Skeletal muscle tissue (tissue), 4 donors: ENCODE data around the gene ANP32E. TPM values are rescaled to one million over a fixed set of nuclear protein-coding genes. Genes with fewer than 3 reads are reported as not detected.

Experiments
- H3K27ac ChIP-seq: one replicate; pipeline ENCODE4 v1.7.0; 2013; ENCODE audit warnings: mild to moderate bottlenecking, low read depth, low read length, inconsistent platforms
- H3K27me3 ChIP-seq, 3 donors: one replicate each; pipeline ENCODE4 v1.7.0; 2013; ENCODE audit warnings: low read length in 3 of 3; ENCODE audit not compliant: control insufficient read depth in 3 of 3, insufficient read depth in 3 of 3
- H3K36me3 ChIP-seq, 3 donors: one replicate each; pipeline ENCODE4 v1.7.0; 2013; ENCODE audit warnings: low read length in 3 of 3; ENCODE audit not compliant: control insufficient read depth in 3 of 3, insufficient read depth in 3 of 3
- H3K4me1 ChIP-seq, 3 donors: one replicate each; pipeline ENCODE4 v1.7.0; 2013; ENCODE audit warnings: low read length in 3 of 3, mild to moderate bottlenecking in 3 of 3; ENCODE audit not compliant: control insufficient read depth in 3 of 3, insufficient read depth in 3 of 3
- H3K4me3 ChIP-seq, 3 donors: one replicate each; pipeline ENCODE4 v1.7.0; 2013; ENCODE audit warnings: low read length in 3 of 3
- H3K9ac ChIP-seq, 3 donors: one replicate each; pipeline ENCODE4 v1.7.0; 2013; ENCODE audit warnings: low read length in 3 of 3, mild to moderate bottlenecking in 3 of 3, moderate library complexity in 2 of 3, low read depth in 1 of 3
- H3K9me3 ChIP-seq, 3 donors: one replicate each; pipeline ENCODE4 v1.7.0; 2013; ENCODE audit warnings: low read length in 3 of 3; ENCODE audit not compliant: control insufficient read depth in 3 of 3
- total RNA-seq: library from RNA; depleted of rRNA; stranded (reverse); fragments of >200 nt; gene quantifications from one replicate; pipeline ENCODE4 v1.2.3, GENCODE V29; 2014
- donor health status: Osteomylitis.

The ANP32E gene
- total RNA-seq = 18.8 TPM

DNA sequence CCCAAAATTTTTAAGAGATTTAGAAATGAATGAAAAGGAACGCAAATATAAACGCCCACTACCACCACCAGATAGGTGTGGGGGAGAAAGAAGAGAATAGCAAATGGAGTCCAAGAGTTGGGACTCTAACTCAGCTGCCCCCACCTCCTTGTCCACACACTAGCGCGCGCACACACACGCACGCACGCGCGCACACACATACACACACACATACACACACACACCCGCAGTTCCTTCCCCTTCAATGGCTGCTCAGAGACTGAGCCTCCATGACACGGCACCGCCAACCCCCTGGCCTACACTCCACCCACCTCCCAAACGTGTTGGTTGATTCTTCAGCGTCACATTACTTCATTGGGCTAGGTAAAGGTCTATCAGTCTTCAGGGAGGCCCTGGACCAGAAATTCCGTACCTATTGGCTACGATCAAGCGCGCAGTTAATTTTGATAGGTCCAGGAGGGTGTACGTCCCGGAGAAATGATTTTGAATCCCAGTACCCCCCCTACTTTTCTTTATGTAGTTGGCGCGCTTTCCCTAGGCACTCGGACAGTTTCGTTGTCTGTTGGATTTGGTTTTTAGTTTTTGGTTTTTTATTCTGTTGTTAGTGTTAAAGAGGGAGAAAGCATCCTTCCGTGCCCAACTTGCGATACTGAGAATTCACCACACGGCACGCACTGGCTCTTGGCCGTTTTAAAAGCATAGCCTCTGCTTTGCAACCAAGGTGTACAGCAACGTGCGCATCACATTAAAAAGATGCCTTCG is at the start of gene ANP32E:
Gene ANP32E (minus strand): TSS at position 261 of the 762 bp plus-strand sequence. CDS start 326 bp downstream, outside the sequence.
- H3K4me1 ChIP-seq = peaks cover 7 to 13% (median 10%) of the 10 kb centered on the region in 3 donors
- peak within 1 kb of the TSS; percentile 99 for H3K27ac ChIP-seq
- H3K36me3 ChIP-seq = peaks cover 0 to 4% (median 3%) of the 10 kb centered on the region in 3 donors
- no peaks in the 10 kb centered on the region for H3K27me3 ChIP-seq
- H3K4me3 ChIP-seq = peak within 1 kb of the TSS; percentile 80 to 95 (median 87)
- H3K9me3 ChIP-seq = no peaks in the 10 kb centered on the region
- peak within 1 kb of the TSS; percentile 85 to 98 (median 97) for H3K9ac ChIP-seq

- peak overlapping the region; percentile 97 for H3K27ac ChIP-seq
- H3K4me1 ChIP-seq = peaks cover 21 to 29% (median 22%) of the 10 kb centered on the region in 3 donors
- H3K9ac ChIP-seq = peak overlapping the region; percentile 83 to 93 (median 92)
- peaks cover 20 to 36% (median 22%) of the 10 kb centered on the region in 3 donors for H3K36me3 ChIP-seq
- H3K4me3 ChIP-seq = peak overlapping the region; percentile 91 to 94 (median 92)
- no peaks in the 10 kb centered on the region for H3K9me3 ChIP-seq
- no peaks in the 10 kb centered on the region for H3K27me3 ChIP-seq
Measured at GRCh38 chr1:150283260-150283659, 47.3 kb upstream of the ANP32E start.

- H3K9ac ChIP-seq = peak overlapping the region; percentile 83 to 93 (median 92)
- peak overlapping the region; percentile 97 for H3K27ac ChIP-seq
- H3K4me1 ChIP-seq = peaks cover 21 to 29% (median 22%) of the 10 kb centered on the region in 3 donors
- no peaks in the 10 kb centered on the region for H3K27me3 ChIP-seq
- H3K36me3 ChIP-seq = peaks cover 17 to 35% (median 22%) of the 10 kb centered on the region in 3 donors
- peak overlapping the region; percentile 91 to 94 (median 92) for H3K4me3 ChIP-seq
- no peaks in the 10 kb centered on the region for H3K9me3 ChIP-seq
Measured at GRCh38 chr1:150282558-150282958, 46.6 kb upstream of the ANP32E start.

DNA sequence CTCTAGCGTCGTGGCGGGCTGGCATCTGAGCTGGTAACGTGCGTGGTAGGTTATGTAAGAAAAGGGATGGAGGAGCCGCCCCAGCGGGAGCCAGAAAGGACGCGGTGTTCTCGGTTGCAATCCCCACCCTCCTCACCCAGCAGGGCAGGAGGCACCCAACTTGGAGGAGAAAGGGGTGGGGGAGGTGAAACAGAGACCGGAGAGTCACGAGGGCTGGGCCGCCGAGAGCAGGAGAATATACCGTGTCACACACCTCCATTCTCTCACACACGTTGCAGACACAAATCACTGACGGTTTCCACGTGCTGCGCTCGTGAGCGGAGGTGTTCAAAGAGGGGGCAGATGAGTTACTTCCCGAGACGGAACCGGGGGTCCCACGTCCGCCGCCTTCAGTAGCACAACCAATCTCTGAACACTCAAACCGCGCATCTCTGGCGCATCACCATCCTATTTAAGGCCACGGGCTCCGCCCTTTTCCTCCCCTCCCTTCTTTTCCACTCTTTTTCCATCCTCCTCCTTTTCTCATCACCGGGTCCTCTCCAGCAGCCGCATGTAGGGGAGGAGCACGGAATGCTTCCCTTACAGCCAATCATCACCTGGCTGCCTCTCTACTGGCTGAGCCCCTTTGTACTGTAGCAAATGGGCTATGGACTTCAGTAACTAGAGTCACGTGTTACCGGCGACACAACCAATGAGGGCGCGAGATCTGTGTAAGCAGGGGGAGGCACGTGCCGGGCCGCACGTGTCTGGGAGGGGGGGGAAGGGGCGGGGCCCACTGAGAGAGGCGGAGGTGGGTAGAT is 46.0 kb upstream of the ANP32E start, which contains the start of gene CIART:
Gene CIART (plus strand): TSS at position 797 of the 800 bp plus-strand sequence. CDS start 714 bp downstream, outside the sequence.
- Histone ChIP-seq H3K4me3 (peak within 1 kb of the TSS; percentile 91 to 94 (median 92)), H3K27ac (peak within 1 kb of the TSS; percentile 97), H3K9me3 (no peaks in the 10 kb centered on the region), H3K36me3 (peaks cover 15 to 29% (median 18%) of the 10 kb centered on the region in 3 donors), H3K4me1 (peaks cover 21 to 29% (median 22%) of the 10 kb centered on the region in 3 donors), H3K9ac (peak within 1 kb of the TSS; percentile 90 to 93 (median 92)), H3K27me3 (no peaks in the 10 kb centered on the region)

GRCh38 chr1:150281221-150281757 is 45.4 kb upstream of the ANP32E start:
- Histone ChIP-seq H3K9ac (peak overlapping the region; percentile 85 to 90 (median 90)), H3K4me1 (peaks cover 21 to 29% (median 22%) of the 10 kb centered on the region in 3 donors), H3K27ac (peak overlapping the region; percentile 97), H3K4me3 (peak overlapping the region; percentile 85 to 94 (median 86)), H3K36me3 (peaks cover 11 to 23% (median 12%) of the 10 kb centered on the region in 3 donors), H3K27me3 (no peaks in the 10 kb centered on the region), H3K9me3 (no peaks in the 10 kb centered on the region)

- Histone ChIP-seq H3K9ac (peak overlapping the region in 2 of 3 donors; percentile 28 to 90), H3K4me1 (peaks cover 21 to 29% (median 22%) of the 10 kb centered on the region in 3 donors), H3K4me3 (no peak overlapping the region), H3K27ac (peak overlapping the region; percentile 97), H3K9me3 (no peaks in the 10 kb centered on the region), H3K36me3 (peaks cover 9 to 17% (median 9%) of the 10 kb centered on the region in 3 donors), H3K27me3 (no peaks in the 10 kb centered on the region)
Measured at GRCh38 chr1:150280138-150280707, 44.3 kb upstream of the ANP32E start.

GRCh38 chr1:150273311-150273710 is 37.4 kb upstream of the ANP32E start:
- Histone ChIP-seq H3K36me3 (peaks cover 0 to 2% (median 2%) of the 10 kb centered on the region in 3 donors), H3K27ac (peak overlapping the region; percentile 21), H3K4me3 (peak overlapping the region in 1 of 3 donors; percentile 69), H3K9ac (peak overlapping the region in 1 of 3 donors; percentile 17), H3K27me3 (no peaks in the 10 kb centered on the region), H3K4me1 (peaks cover 6 to 24% (median 14%) of the 10 kb centered on the region in 3 donors), H3K9me3 (no peaks in the 10 kb centered on the region)

DNA sequence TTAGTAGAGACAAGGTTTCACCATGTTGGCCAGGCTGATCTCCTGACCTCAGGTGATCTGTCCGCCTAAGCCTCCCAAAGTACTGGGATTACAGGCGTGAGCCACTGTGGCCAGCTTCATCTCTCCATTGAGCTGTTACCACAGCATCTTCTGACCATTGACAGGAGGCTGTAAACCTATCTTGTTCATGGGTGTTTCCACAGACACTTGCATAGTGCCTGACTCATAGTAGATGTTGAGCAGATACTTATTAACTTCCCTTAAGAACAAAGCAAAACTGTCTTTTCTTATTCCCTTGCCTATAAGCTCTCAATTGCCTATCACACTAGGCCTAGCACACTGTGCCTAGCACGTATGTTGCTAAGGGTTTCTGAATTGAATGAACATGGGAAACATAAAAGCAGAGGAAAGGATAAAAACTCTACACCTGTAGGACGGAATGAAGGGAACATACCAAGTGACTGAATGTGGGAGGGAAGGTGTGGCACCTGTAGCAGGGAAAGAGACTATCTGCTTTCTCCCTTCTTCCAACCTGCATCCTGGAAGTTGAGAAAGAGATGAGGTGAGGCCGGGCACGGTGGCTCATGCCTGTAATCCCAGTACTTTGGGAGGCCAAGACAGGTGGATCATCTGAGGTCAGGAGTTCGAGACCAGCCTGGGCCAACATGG is 35.5 kb upstream of the ANP32E start:
- Histone ChIP-seq H3K9ac (no peak overlapping the region), H3K36me3 (peaks cover 9 to 11% (median 10%) of the 10 kb centered on the region in 3 donors), H3K27me3 (no peaks in the 10 kb centered on the region), H3K4me1 (peaks cover 19 to 35% (median 29%) of the 10 kb centered on the region in 3 donors), H3K9me3 (no peaks in the 10 kb centered on the region), H3K4me3 (no peak overlapping the region), H3K27ac (no peak overlapping the region)

GRCh38 chr1:150269451-150269850 is 33.5 kb upstream of the ANP32E start:
- Histone ChIP-seq H3K9me3 (no peaks in the 10 kb centered on the region), H3K4me3 (peak overlapping the region; percentile 78 to 93 (median 81)), H3K36me3 (peaks cover 21 to 26% (median 25%) of the 10 kb centered on the region in 3 donors), H3K27ac (peak overlapping the region; percentile 95), H3K27me3 (no peaks in the 10 kb centered on the region), H3K9ac (peak overlapping the region; percentile 73 to 99 (median 91)), H3K4me1 (peaks cover 19 to 35% (median 29%) of the 10 kb centered on the region in 3 donors)
